Amygdala (tissue), 56 donors: ENCODE results near the gene CCDC196.
"Not testable (repeated sequence)": the region's sequence is repeated elsewhere in the genome, so short reads cannot be mapped to it uniquely, and the experiment has no call there.

Experiments used
- DNase-seq, 56 donors: peaks; one replicate each; lab custom pipeline; 2025; lab: John Stamatoyannopoulos, UW

The CCDC196 gene

GRCh38 chr14:66545751-66546150, 59.6 kb downstream of the CCDC196 start:
- DNase-seq: not testable (repeated sequence)
